MM.1S (cell line): ENCODE measurements around the gene TAPT1.

ENCODE experiments used
- EZH2 ChIP-seq: fragments of 300-600 bp; sonication (generic); optimal IDR thresholded peaks from 2 replicates; pipeline ENCODE3; 2017; ENCODE audit warnings: low read depth, mild to moderate bottlenecking, antibody characterized with exemption, low read length, mixed read lengths
- EZH2phosphoT487 ChIP-seq: fragments of 300-600 bp; sonication (generic); IDR thresholded peaks from 2 replicates; pipeline ENCODE4 v1.6.1; 2018; ENCODE audit warnings: antibody characterized with exemption, low read length
- TF ChIP-seq, protein P1 (sequence below): fragments of 300-600 bp; sonication (generic); IDR thresholded peaks from 2 replicates; pipeline ENCODE4 v1.5.1; 2016; ENCODE audit warnings: antibody characterized with exemption, low read length, mixed read lengths

DNA sequence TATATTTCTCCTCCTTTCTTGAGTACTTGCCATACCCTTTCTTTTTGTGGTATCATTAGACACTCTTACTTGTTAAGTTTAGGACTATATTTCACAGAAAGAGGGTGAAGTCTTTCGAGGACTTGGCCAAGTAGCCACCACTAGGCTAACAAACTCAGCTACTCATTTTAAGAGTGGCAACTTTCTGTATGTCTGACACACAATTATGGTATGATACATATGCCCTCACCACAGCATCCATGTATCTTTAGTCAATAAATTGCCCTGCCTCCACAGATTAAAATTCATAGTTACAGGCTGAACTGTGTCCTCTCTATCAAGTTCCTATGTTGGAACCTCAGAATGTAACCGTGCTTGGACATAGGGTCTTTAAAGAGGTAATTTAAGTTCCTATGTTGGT lies 23.2 kb downstream of the TAPT1 start:
- TF ChIP-seq, protein P1, sequence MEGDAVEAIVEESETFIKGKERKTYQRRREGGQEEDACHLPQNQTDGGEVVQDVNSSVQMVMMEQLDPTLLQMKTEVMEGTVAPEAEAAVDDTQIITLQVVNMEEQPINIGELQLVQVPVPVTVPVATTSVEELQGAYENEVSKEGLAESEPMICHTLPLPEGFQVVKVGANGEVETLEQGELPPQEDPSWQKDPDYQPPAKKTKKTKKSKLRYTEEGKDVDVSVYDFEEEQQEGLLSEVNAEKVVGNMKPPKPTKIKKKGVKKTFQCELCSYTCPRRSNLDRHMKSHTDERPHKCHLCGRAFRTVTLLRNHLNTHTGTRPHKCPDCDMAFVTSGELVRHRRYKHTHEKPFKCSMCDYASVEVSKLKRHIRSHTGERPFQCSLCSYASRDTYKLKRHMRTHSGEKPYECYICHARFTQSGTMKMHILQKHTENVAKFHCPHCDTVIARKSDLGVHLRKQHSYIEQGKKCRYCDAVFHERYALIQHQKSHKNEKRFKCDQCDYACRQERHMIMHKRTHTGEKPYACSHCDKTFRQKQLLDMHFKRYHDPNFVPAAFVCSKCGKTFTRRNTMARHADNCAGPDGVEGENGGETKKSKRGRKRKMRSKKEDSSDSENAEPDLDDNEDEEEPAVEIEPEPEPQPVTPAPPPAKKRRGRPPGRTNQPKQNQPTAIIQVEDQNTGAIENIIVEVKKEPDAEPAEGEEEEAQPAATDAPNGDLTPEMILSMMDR: no peak
- TF ChIP-seq EZH2: no peak
- TF ChIP-seq EZH2phosphoT487: no peak
